ENCODE measurements around the gene CGRRF1. TPM values are rescaled to one million over a fixed set of nuclear protein-coding genes. Genes with fewer than 3 reads are reported as not detected.

Gene CGRRF1
- polyA plus RNA-seq, 3 donors from 2014 or later, result 22.4 to 36.0 (median 27.5) TPM

DNA sequence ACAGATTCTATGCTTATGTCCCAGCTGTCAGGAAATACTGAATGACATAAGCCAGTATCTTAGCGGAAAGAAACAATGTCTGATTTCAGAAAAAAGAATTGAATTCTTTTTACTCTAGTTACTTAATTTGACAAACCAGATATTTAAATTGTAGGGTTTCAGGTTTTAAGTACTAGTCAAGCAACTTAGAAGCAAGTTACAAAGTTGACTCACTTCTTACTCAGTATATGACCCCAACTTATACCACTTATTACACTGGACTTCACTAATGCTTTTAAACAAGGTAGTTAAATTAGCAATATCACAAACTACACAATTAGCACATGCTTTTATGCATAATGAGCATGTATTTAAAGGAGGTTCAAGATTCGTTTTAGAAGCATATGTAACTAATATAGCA is 28.0 kb upstream of the CGRRF1 start:
- DNase-seq, result no peak
- H3K27ac Mint-ChIP-seq, result no peak overlapping the region
- H3K27me3 Mint-ChIP-seq (ENCODE audit: low read depth in 3 of 3), result peaks cover 0 to under 1% (median 0%) of the 10 kb centered on the region in 3 donors
- H3K4me3 Mint-ChIP-seq, result no peak overlapping the region
- H3K9me3 Mint-ChIP-seq, result no peaks in the 10 kb centered on the region
- peaks cover 36 to 50% of the 10 kb centered on the region in 2 donors for H3K4me1 Mint-ChIP-seq
- H3K36me3 Mint-ChIP-seq, result peaks cover 0 to 16% (median 14%) of the 10 kb centered on the region in 3 donors

DNA sequence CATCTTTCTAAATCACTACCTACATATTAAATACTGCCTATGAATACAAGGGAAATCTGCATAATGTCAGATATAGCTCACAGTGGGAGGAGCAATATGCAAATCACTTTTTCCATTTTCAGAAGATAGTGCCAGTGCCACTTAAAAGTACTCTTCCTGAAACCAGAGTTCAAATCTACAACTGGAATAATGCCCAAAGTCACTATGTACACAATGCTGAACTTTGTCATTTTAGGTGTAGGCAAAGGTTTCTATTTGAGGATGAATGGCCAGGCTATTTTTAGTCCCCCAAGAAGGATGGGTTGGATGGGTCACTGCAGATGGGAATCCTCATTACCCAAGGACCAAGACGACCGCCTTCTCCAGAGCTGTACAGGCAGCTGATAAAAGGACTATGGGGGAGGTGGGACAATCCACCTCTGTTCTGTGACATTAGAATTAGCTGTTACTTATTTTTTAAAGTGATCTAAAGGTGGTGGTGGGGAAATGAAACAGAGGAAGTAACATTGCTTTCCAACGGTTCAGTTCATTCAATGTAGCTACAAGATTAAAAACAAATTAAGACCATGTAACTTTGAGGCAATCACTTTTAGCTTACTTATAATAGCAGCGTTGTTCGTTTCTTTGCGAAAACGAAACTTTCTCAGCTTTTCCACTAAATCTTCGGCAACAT is 26.5 kb upstream of the CGRRF1 start:
- peaks cover 0 to 9% (median 9%) of the 10 kb centered on the region in 3 donors for H3K36me3 Mint-ChIP-seq
- DNase-seq, result no peak
- H3K27me3 Mint-ChIP-seq (ENCODE audit: low read depth in 3 of 3), result peaks cover 0 to 9% (median 7%) of the 10 kb centered on the region in 3 donors
- H3K9me3 Mint-ChIP-seq, result no peaks in the 10 kb centered on the region
- peak overlapping the region in 2 of 6 donors; percentile 4 to 9 for H3K27ac Mint-ChIP-seq
- H3K4me1 Mint-ChIP-seq, result peaks cover 51 to 63% of the 10 kb centered on the region in 2 donors
- no peak overlapping the region for H3K4me3 Mint-ChIP-seq

DNA sequence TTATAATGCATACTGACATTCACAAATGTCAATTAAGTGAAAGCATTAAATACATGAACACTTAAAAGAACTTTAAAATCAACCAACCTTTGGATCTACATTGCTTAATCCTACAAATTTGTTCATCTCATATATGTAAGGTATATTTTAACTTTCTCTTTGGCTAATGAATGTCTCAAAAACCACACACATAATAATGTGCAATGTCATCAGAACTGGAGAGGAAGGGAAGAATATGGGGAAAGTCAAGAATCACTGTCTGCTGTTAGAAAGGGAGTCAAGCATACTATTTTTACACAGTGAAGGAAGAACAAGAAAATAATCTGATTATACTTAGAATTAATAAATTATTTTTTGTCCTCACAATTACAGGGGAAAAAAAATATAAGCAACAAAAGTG is 25.9 kb upstream of the CGRRF1 start:
- H3K4me3 Mint-ChIP-seq, result no peak overlapping the region
- no peaks in the 10 kb centered on the region for H3K9me3 Mint-ChIP-seq
- H3K27me3 Mint-ChIP-seq (ENCODE audit: low read depth in 3 of 3), result peaks cover under 1 to 11% (median 10%) of the 10 kb centered on the region in 3 donors
- DNase-seq, result no peak
- peaks cover 53 to 65% of the 10 kb centered on the region in 2 donors for H3K4me1 Mint-ChIP-seq
- peaks cover 0 to 6% (median 4%) of the 10 kb centered on the region in 3 donors for H3K36me3 Mint-ChIP-seq
- peak overlapping the region in 5 of 6 donors; percentile 1 to 37 (median 8) for H3K27ac Mint-ChIP-seq

DNA sequence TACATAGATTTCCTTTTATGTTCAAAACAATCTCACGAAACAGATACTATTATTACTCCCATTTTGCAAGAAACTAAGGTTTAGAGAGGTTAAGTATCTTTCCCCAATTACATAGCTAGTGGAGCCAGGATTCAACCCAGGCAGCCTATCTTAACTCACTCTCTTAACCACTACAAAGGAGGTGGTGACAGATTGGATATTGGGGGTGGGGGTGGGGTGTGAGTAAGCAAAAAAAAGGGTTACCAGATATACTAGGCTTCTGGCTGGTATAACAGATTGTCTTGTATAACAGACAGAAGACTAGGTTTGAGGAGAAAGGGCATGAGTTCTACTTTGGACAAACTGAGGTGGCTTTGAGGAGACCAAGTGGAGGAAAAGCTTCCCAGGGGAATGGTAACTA is 23.0 kb upstream of the CGRRF1 start:
- peak overlapping the region; percentile 15 to 87 (median 69) for H3K27ac Mint-ChIP-seq
- peaks cover 0 to 5% (median 4%) of the 10 kb centered on the region in 3 donors for H3K36me3 Mint-ChIP-seq
- H3K27me3 Mint-ChIP-seq (ENCODE audit: low read depth in 3 of 3), result peaks cover 10 to 28% (median 22%) of the 10 kb centered on the region in 3 donors

DNA sequence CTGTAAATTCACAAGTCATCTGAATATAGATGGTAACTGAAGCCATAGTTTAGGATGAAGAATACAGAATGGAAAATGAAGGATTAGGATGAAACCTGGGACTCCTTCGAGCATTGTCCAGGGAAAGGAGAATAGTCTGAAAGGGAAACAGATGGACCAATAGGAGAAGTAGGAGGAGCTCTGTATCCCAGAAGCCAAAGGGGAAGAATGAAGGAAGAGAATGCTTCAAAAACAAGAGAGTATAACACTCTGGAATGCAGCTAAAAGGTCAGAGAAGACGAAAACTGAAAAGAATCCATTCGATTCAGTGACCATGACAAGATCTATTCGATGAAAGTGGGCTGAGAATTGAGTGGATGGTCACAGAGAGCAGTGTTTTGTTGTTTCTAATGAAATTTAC is 21.9 kb upstream of the CGRRF1 start:
- Mint-ChIP-seq H3K9me3 (no peaks in the 10 kb centered on the region), H3K27ac (peak overlapping the region; percentile 84 to 96 (median 90)), H3K27me3 (ENCODE audit: low read depth in 3 of 3) (peaks cover 10 to 28% (median 22%) of the 10 kb centered on the region in 3 donors), H3K36me3 (peaks cover 0 to 4% (median 3%) of the 10 kb centered on the region in 3 donors), H3K4me1 (peaks cover 65% of the 10 kb centered on the region in 2 donors), H3K4me3 (peak overlapping the region; percentile 82 to 92 (median 90))
- no peak for DNase-seq

More for the DNA sequence above, 23.0 kb upstream of the CGRRF1 start:
- Mint-ChIP-seq H3K4me1 (peaks cover 67 to 73% of the 10 kb centered on the region in 2 donors), H3K4me3 (peak overlapping the region; percentile 64 to 90 (median 76)), H3K9me3 (no peaks in the 10 kb centered on the region)
- DNase-seq, result no peak

DNA sequence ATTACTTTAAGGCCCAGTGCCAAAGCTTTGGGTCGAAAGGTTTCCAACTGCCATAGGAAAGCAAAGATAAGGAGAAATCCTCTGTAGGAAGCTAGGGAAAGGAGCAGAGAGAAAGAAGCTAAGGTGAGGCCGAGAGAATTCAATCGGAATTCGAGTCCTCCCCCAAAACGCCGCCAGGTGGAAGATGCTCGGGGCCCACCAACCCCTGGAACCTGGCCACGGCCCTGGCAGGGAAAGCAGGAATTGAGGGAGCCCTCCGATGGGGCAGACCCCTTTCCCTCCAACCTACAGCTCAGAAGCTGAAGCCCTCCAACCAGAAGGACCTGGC is 21.4 kb upstream of the CGRRF1 start:
- DNase-seq, result no peak
- Mint-ChIP-seq H3K4me1 (peaks cover 60 to 61% of the 10 kb centered on the region in 2 donors), H3K27ac (peak overlapping the region; percentile 84 to 96 (median 90))

DNA sequence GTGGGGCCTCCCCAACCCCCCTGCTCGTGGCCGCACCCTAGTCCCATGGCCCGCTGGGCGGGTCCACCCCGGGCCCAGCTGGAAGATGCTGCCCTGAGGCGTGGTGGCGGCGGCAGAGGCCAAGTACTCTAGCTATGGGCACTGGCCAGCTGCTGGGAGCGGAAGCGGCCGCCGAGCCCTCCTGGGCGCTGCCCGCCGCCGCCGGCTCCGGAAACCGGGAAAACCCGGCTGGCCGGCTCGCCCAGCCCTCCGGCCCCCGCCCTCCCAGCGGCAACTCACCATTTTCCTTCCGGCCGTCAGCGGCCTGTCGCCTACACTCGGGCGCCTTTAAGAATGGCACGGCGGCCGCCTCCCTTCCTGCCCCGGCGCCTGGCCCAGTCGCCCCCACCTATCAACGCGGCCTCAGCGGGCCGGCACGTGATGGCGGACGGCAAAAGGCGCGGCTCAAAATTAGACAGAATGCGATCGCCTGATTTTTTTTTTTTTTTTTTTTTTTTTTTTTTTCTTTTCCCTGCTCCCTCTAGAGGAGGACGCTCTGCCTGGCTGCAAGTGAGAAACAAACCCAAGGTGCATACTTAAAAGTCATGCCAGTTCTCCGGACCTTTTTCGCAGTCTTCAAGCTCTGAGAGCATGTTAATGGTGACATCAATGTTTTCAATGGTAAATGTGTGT is 20.9 kb upstream of the CGRRF1 start, which contains the start of gene GMFB:
TSS of gene GMFB (minus strand) at position 335 of the 672 bp plus-strand sequence. CDS start at position 282, 53 bp downstream.
- Mint-ChIP-seq H3K27ac (peak within 1 kb of the TSS; percentile 88 to 96 (median 92)), H3K4me1 (peaks cover 56 to 57% of the 10 kb centered on the region in 2 donors), H3K9me3 (no peaks in the 10 kb centered on the region), H3K4me3 (peak within 1 kb of the TSS; percentile 82 to 93 (median 91)), H3K27me3 (ENCODE audit: low read depth in 3 of 3) (peaks cover 12 to 28% (median 22%) of the 10 kb centered on the region in 3 donors), H3K36me3 (no peaks in the 10 kb centered on the region)
- DNase-seq, result peak; percentile 85 to 88 (median 87)

More for the DNA sequence above, 21.4 kb upstream of the CGRRF1 start:
- Mint-ChIP-seq H3K9me3 (no peaks in the 10 kb centered on the region), H3K36me3 (no peaks in the 10 kb centered on the region), H3K27me3 (ENCODE audit: low read depth in 3 of 3) (peaks cover 10 to 28% (median 22%) of the 10 kb centered on the region in 3 donors), H3K4me3 (peak overlapping the region; percentile 82 to 92 (median 90))

DNA sequence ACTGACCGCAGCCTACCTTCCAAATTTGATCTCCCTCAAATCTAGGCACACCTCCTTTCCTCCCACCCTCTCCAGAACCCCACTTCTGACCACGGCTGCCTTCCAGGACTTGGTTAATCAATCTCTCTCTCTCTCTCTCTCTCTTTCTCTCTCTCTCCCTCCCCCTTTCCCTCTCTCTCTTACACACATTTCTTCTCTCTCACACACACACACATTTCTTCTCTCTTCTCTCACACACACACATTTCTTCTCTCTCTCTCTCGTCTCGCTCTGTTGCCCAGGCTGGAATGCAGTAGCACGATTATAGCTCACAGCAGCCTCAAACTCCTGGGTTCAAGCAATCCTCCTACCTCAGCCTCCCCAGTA is 20.4 kb upstream of the CGRRF1 start:
- peaks cover 50 to 54% of the 10 kb centered on the region in 2 donors for H3K4me1 Mint-ChIP-seq
- DNase-seq, result no peak
- H3K9me3 Mint-ChIP-seq, result no peaks in the 10 kb centered on the region
- H3K36me3 Mint-ChIP-seq, result no peaks in the 10 kb centered on the region
- H3K27me3 Mint-ChIP-seq (ENCODE audit: low read depth in 3 of 3), result peaks cover 12 to 28% (median 22%) of the 10 kb centered on the region in 3 donors
- H3K27ac Mint-ChIP-seq, result peak overlapping the region; percentile 88 to 96 (median 92)
- peak overlapping the region; percentile 82 to 93 (median 91) for H3K4me3 Mint-ChIP-seq

DNA sequence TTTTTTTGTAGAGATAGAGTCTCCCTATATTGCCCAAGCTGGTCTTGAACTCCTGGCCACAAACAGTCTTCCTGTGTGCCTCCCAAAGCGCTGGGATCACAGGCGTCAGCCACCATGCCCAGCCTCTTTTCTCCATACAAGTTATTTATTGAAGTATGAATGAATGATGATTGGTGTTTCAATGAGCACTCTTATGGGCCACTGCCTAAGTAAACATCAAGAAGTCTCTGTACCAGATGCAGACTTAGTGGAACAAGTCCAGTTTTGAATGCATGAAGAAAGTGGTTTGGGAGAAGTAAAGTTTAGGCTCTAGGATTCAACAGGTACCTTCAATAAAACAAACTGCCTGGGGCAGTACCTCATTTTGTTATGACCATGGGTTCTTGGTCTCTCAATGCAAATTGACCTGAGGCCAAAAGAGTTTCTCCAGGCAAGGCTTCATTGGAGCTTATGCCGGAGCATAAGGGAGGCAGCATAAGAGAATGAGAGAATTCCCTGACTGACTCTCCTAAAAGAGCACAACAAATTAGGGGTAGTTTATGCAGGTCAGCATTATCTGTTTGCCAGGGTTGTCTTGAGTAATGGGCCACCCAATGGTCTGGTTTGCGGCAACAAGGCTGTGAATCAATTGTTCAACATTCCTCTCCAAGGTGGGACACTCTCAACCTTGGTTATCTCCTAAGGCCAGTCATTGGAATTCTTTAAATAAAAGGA is 19.8 kb upstream of the CGRRF1 start:
- H3K9me3 Mint-ChIP-seq, result no peaks in the 10 kb centered on the region
- H3K27ac Mint-ChIP-seq, result peak overlapping the region; percentile 88 to 96 (median 92)
- H3K4me1 Mint-ChIP-seq, result peaks cover 45 to 48% of the 10 kb centered on the region in 2 donors
- no peak for DNase-seq
- peaks cover 12 to 28% (median 22%) of the 10 kb centered on the region in 3 donors for H3K27me3 Mint-ChIP-seq (ENCODE audit: low read depth in 3 of 3)
- H3K36me3 Mint-ChIP-seq, result no peaks in the 10 kb centered on the region
- peak overlapping the region; percentile 82 to 93 (median 91) for H3K4me3 Mint-ChIP-seq

DNA sequence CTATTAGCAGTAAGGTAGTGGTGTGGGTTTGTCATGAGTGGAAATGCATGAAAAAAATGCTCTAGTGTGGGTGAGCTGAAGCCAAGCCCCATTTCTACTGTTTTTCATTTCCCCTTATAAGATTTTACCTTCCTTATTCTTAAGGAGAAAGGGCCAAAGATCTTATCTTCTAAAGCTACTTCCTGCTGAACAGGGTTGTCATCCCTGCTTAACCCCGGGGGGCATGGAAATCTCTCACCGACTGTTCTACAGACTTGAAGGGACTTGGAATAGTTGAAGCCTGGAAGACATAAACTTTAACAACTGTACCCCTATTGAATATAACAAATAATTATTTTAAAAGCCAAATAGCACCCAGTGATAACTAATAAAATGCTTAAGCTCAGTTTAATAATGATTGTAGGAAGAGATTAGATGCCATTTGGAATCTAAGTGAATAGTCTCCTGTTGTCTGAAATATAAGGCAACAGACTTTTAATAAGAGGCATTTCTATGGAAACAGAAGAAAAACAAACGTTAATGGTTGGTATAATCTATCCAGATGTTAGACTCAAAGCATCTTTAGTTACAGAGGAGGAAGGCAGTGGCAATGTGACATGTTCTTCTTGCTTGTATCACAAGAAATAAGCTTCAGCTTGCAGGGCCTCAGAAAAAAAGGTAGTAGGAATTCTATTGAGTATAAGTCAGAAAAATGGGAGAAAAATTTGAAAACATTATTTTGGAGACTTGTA is 19.1 kb upstream of the CGRRF1 start:
- Mint-ChIP-seq H3K4me1 (peaks cover 37 to 41% of the 10 kb centered on the region in 2 donors), H3K36me3 (no peaks in the 10 kb centered on the region), H3K9me3 (no peaks in the 10 kb centered on the region), H3K27me3 (ENCODE audit: low read depth in 3 of 3) (peaks cover 12 to 28% (median 22%) of the 10 kb centered on the region in 3 donors), H3K4me3 (peak overlapping the region in 2 of 5 donors; percentile 29 to 82), H3K27ac (peak overlapping the region in 3 of 6 donors; percentile 21 to 88 (median 46))
- no peak for DNase-seq

DNA sequence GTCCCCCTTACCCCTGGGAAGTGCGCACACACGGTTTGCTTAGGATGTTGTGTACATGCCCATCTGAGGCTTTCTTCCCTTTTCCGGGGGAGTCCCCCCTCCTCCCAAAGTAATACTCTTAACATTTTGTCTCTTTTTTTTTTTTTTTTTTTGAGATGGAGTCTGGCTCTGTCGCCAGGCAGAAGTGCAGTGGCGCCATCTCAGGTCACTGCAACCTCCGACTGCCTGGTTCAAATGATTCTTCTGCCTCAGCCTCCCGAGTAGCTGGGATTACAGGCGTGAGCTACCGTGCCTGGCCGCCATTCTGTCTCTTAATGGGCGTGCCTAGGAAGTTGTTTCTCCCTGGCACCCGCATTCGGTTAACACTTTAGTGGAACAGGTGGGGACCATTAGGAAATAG is 16.4 kb upstream of the CGRRF1 start:
- Mint-ChIP-seq H3K27ac (peak overlapping the region in 1 of 6 donors; percentile 34), H3K4me1 (peaks cover 13 to 15% of the 10 kb centered on the region in 2 donors), H3K36me3 (no peaks in the 10 kb centered on the region), H3K9me3 (no peaks in the 10 kb centered on the region), H3K4me3 (no peak overlapping the region), H3K27me3 (ENCODE audit: low read depth in 3 of 3) (peaks cover 12 to 20% (median 13%) of the 10 kb centered on the region in 3 donors)
- DNase-seq, result no peak

DNA sequence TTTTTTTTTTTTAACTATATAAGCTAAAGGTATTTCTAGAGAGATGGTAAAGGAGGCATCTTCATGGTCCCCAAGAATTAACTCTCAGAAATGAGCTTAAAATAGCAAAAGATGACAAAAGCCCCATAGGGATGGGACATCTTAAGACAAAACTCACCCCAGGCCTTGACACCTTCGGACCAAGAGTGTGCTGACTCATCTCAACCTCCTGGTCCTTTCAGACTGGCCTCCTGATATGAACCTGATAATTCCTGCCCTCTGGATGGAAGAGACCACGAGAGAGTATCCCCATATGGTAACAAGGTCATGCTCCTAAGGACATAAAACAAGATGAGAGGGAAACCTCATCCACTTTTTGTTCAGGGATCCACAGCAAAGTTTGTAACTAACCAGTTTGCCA is 12.5 kb upstream of the CGRRF1 start:
- H3K9me3 Mint-ChIP-seq, result no peaks in the 10 kb centered on the region
- no peak overlapping the region for H3K27ac Mint-ChIP-seq
- H3K4me1 Mint-ChIP-seq, result no peaks in the 10 kb centered on the region
- DNase-seq, result no peak
- H3K4me3 Mint-ChIP-seq, result no peak overlapping the region
- no peaks in the 10 kb centered on the region for H3K36me3 Mint-ChIP-seq
- H3K27me3 Mint-ChIP-seq (ENCODE audit: low read depth in 3 of 3), result peaks cover 5 to 12% (median 7%) of the 10 kb centered on the region in 3 donors

DNA sequence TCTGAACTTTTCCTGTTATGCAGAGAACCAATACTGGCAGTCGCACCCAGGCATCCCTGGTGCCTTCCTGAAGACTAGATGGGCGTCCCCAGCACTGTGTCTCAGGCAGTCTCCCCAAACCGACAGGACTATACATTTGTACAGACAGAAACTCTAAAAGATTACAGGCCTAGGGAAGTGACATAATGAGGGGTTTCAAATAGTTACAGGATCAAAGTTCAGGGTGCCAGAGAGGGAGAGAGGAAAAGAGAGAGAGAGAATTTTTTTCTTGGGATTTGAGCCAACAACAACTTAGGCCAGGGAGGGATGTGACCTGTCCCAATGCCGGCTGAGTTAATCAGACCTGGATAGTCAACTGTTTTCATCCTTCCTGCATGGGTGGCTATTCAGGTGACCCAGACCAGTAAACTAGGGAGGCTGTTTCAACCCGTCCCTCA is 11.6 kb upstream of the CGRRF1 start:
- Mint-ChIP-seq H3K4me1 (no peaks in the 10 kb centered on the region), H3K9me3 (no peaks in the 10 kb centered on the region), H3K27me3 (ENCODE audit: low read depth in 3 of 3) (peaks cover 6 to 12% (median 7%) of the 10 kb centered on the region in 3 donors), H3K36me3 (no peaks in the 10 kb centered on the region), H3K4me3 (no peak overlapping the region), H3K27ac (no peak overlapping the region)
- no peak for DNase-seq
